HL-60 (cell line): ENCODE data around the gene CFAP61.
A peak's percentile ranks its signal among the peaks of the same experiment; 100 is the strongest.

Experiments
- DNase-seq, 2 experiments: peaks; one replicate each; pipeline ENCODE4 v3.0.0-alpha.2; 2010 to 2020; ENCODE audit warnings: low read depth in 1 of 2, low spot score in 1 of 2
- H3K27ac ChIP-seq: fragments of 250-450 bp; sonication (Bioruptor Pico); replicated peaks from 2 replicates; pipeline ENCODE4 v1.5.1; 2020; ENCODE audit warnings: mild to moderate bottlenecking, moderate library complexity
- H3K27me3 ChIP-seq: fragments of 250-450 bp; sonication (Bioruptor Pico); 2 replicates; pipeline ENCODE4 v1.5.1; 2021; ENCODE audit warnings: mild to moderate bottlenecking, moderate library complexity; ENCODE audit not compliant: insufficient read depth, poor library complexity, severe bottlenecking
- H3K4me3 ChIP-seq: replicated peaks from 2 replicates; pipeline ENCODE4 v1.5.1; 2011; ENCODE audit warnings: mild to moderate bottlenecking, control low read depth, low read length; ENCODE audit not compliant: insufficient read depth
- CTCF ChIP-seq: IDR thresholded peaks from one replicate; pipeline ENCODE4 v1.5.1; 2011; ENCODE audit warnings: low read length, control low read depth, inconsistent platforms; ENCODE audit not compliant: insufficient read depth
- GABPA ChIP-seq: IDR thresholded peaks from 2 replicates; pipeline ENCODE4 v1.6.1; 2012; ENCODE audit warnings: low read depth
- POLR2AphosphoS5 ChIP-seq: IDR thresholded peaks from 2 replicates; pipeline ENCODE4 v1.6.1; 2012; ENCODE audit warnings: low read depth
- REST ChIP-seq: IDR thresholded peaks from 2 replicates; pipeline ENCODE4 v1.6.1; 2012; ENCODE audit warnings: low read depth; ENCODE audit not compliant: insufficient replicate concordance
- SPI1 ChIP-seq: IDR thresholded peaks from 2 replicates; pipeline ENCODE4 v1.6.1; 2012; ENCODE audit warnings: low read depth, mild to moderate bottlenecking, borderline replicate concordance

CFAP61 gene

GRCh38 chr20:20198011-20198410, 145.7 kb downstream of the CFAP61 start:
- no peak overlapping the region for H3K4me3 ChIP-seq
- H3K27me3 ChIP-seq, result peaks cover under 1% of the 10 kb centered on the region
- DNase-seq, result no peak
- no peak for TF ChIP-seq REST
- no peak for TF ChIP-seq SPI1
- TF ChIP-seq POLR2AphosphoS5, result no peak
- no peak for TF ChIP-seq CTCF
- TF ChIP-seq GABPA, result no peak
- no peak overlapping the region for H3K27ac ChIP-seq

- Histone ChIP-seq H3K4me3 (no peak overlapping the region), H3K27ac (no peak overlapping the region), H3K27me3 (no peaks in the 10 kb centered on the region)
- DNase-seq, result no peak
- TF ChIP-seq GABPA, result no peak
- TF ChIP-seq POLR2AphosphoS5, result no peak
- TF ChIP-seq CTCF, result no peak
- TF ChIP-seq REST, result no peak
- TF ChIP-seq SPI1, result no peak
These were observed 147.2 kb downstream of the CFAP61 start for GRCh38 chr20:20199361-20200160.

- no peak overlapping the region for H3K27ac ChIP-seq
- DNase-seq, result peak in 1 of 2 experiments; percentile 10
- no peak overlapping the region for H3K4me3 ChIP-seq
- TF ChIP-seq SPI1 (peak; percentile 84), REST (no peak)
- no peaks in the 10 kb centered on the region for H3K27me3 ChIP-seq
These were observed 148.8 kb downstream of the CFAP61 start for GRCh38 chr20:20201124-20201523.
